Keratinocyte (primary cell): ENCODE measurements around the gene LONP1.

Experiments used
- EZH2 ChIP-seq: IDR thresholded peaks from one replicate; pipeline ENCODE4 v1.6.1; 2012; ENCODE audit warnings: inconsistent platforms, mild to moderate bottlenecking, low read length, moderate library complexity
- TF ChIP-seq, protein P1 (sequence below), 3 experiments: IDR thresholded peaks in 1 of 3; conservative IDR thresholded peaks in 1 of 3; optimal IDR thresholded peaks in 1 of 3; 2 replicates in 2 of 3; 3 replicates in 1 of 3; pipeline versions ENCODE3 to v1.5.1; 2011; ENCODE audit warnings: low read length in 3 of 3, mild to moderate bottlenecking in 3 of 3, moderate library complexity in 2 of 3, control low read depth in 1 of 3, inconsistent platforms in 1 of 3; ENCODE audit not compliant: insufficient read depth in 2 of 3; ENCODE audit errors: extremely low read depth in 1 of 3

DNA sequence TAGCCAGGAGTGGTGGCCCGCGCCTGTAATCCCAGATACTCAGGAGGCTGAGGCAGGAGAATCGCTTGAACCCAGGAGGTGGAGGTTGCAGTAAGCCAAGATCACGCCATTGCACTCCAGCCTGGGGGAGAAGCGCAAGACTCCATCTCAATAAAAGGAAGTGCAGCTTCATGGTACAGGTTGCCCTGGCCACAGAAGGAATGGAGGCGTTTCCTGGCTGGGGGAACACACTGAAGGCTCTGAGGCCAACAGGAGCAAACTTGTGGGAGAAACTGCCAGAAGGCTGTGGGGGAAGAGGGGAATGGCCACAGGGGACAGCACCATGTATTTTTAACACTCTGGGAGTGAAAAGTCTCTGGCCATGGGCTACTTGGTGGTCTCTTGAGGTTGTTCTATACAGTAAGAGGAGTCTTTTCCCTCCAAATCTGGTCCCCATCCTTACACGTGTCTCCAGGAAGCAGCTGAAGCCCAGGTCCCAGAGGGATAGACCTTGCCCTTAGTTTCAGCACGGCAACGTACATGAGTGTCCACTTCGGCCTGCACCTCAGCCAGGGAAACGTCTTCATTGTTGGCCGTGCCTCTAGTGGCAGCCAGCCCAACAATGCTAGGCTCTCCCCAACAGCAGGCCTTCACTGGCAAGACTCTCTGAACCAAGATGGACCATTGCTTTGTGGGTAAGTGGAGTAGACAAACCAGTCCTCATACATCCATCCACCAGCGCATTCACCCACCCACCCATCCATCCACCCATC, 47.1 kb downstream of the LONP1 start:
- no peak for TF ChIP-seq EZH2
- TF ChIP-seq, protein P1, sequence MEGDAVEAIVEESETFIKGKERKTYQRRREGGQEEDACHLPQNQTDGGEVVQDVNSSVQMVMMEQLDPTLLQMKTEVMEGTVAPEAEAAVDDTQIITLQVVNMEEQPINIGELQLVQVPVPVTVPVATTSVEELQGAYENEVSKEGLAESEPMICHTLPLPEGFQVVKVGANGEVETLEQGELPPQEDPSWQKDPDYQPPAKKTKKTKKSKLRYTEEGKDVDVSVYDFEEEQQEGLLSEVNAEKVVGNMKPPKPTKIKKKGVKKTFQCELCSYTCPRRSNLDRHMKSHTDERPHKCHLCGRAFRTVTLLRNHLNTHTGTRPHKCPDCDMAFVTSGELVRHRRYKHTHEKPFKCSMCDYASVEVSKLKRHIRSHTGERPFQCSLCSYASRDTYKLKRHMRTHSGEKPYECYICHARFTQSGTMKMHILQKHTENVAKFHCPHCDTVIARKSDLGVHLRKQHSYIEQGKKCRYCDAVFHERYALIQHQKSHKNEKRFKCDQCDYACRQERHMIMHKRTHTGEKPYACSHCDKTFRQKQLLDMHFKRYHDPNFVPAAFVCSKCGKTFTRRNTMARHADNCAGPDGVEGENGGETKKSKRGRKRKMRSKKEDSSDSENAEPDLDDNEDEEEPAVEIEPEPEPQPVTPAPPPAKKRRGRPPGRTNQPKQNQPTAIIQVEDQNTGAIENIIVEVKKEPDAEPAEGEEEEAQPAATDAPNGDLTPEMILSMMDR (optimal IDR thresholded peaks at IDR 0.05 in 1 of 3, IDR thresholded peaks at IDR 0.05 in 1 of 3, conservative IDR thresholded peaks at IDR 0.05 in 1 of 3; ENCODE audit: extremely low read depth in 1 of 3, insufficient read depth in 2 of 3, low read length in 3 of 3): no peak
